GM19468 (cell line): ENCODE data around the gene EPS8.
"Not testable (repeated sequence)": the region's sequence is repeated elsewhere in the genome, so short reads cannot be mapped to it uniquely, and the experiment has no call there.

Source experiments
- ATAC-seq: cut with Tn5 transposase; IDR thresholded peaks from one replicate; pipeline ENCODE4 v1.9.1; 2021; ENCODE audit warnings: mild to moderate bottlenecking, moderate library complexity, moderate number of reproducible peaks; ENCODE audit not compliant: unreplicated experiment; ENCODE audit errors: extremely low read depth

Gene EPS8

DNA sequence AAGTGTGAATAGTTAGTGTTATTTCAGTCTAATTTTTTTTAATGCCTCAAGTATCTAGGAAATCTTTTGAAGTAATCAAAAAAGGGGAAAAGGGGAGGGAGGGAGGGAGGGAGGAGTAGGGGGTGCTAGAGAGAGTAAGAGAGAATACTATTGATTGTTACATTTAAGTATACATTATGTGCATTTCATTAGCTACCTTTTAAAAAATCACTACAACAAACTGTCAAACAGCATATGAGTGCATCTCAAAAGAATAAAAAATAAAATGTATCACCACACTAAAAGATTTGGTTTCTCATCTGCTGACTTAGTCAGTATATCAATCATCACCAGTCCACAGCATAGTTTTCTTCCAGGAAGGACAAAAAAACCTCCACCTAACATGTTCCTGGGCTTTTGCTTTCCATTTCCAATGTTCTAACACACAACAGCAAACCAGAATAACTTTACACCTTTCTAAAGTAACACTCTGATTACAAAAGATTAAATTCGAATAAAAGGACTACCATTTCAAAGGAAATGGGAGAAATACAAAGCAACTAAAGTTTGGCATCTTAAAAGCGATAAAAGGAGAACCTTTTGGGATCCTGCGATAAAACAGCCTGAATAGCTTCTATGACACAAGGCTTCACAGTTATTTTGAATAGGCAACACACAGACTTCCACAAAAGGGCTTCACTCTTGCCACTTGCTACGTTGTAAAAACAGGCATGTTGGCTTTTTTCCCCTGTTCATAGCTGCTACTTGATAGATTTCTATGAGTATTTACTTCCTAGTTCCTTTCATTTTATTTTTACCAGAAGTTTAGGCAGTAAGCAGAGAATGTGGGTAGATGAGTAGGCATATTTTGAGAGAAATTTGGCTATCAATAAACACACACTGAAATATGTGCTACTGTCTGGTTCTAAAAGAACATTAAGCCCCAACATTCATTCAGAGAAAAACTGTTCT lies 160.9 kb downstream of the EPS8 start:
- ATAC-seq: no peak

DNA sequence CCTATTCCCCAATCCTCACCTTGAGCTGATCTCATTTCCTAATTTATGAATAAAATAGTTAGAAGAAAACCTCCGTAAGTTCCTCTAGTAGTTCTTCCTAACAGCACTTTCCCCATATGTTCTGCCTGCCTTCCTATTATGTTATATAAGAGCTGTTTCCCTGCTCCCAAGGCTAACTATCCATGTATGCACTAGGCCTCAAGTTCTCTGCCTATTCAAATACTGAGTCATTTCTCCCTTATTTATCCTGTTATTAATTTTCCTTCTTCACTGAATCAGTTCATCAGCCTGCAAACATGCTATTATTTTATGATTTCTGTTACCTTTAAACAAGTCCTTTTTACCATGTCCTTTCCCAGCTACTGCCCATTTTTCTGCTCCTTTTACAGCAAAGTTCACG lies 164.1 kb downstream of the EPS8 start:
- ATAC-seq: no peak

DNA sequence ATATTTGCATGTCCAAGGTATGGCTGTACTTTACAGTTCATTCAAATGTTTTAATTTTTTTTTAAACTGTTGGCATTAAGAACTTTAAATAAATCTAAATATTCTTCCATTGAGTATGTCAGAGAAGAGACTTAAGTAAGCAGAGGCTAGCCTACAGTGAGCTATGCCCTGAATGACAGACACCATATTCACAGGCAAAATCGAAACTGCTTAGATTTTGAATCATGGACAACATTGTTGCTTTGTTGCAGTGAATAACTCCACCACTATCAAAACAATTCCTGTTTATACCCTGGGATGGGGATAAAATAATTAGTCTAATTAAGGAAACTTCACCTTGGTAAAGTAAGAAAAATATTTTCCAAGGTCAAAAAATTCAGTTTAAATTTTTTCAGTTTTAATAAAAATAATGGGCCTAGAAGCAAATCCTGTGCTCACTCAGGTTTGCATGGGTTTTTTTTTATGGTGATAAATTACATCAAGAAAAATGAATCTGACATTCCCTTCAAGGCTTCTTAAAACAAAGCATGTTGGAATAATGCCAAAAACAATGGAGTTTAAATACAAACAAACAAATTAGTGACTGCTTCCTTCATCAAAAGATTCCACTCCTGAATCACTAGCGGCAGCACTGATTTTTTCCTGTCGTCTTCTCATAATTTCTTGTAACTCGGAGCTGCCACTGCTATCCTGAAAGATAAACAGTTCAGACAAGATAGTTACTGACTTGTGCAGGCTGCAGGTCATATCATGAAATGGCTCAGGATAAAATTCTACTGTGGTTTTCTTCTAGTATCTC lies 168.2 kb downstream of the EPS8 start:
- no peak for ATAC-seq

DNA sequence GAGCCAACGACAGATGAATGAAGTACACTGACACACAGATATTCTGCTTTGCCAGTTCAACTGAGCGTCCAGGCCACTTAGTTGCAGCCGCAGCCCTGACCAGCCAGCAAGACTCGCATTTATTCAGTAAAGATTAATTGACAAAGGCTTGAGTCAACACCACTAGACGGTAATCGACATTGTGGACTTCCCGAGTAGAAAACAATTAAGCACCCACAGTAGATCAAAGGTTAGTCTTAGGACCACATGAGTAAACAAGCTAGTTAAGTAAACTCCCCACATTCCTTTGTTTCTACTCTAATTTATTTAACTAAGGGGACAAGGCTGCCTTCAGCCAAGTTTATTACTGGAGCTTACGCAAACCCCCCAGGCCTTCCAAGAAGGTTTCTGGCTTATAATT lies 172.7 kb downstream of the EPS8 start:
- not testable (repeated sequence) for ATAC-seq

DNA sequence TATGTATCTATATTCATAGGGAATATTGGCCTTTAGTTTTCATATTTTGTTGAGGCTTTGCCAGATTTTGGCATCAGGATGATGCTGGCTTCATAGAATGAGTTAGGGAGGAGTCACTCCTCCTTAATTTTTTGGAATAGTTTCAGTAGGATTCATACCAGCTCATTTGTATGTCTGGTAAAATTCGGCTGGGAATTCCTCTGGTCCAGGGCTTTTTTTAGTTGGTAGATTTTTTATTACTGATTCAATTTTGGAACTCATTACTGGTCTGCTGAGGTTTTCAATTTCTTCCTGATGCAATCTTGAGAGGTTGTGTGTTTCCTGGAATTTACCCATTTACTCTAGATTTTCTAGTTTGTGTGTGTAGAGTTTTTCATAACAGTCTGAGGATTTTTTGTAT lies 175.2 kb downstream of the EPS8 start:
- ATAC-seq: no peak

DNA sequence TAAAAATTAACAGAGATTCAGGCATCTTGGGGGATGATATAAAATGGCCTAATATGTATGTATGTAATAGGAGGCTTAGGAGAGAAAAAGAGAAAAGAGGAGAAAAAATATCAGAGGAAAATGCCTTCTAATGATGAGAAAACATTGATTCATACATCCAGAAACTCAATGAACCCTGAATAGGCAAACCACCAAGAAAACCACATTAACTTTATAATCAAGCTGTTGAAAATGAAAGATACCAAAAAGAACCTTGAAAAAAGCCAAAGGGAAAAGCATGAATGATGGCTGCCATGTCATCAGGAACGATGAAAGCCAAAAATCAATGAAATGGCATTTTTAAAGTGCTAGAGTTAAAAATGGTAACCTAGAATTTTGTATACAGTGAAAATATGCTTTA lies 180.2 kb downstream of the EPS8 start:
- no peak for ATAC-seq

DNA sequence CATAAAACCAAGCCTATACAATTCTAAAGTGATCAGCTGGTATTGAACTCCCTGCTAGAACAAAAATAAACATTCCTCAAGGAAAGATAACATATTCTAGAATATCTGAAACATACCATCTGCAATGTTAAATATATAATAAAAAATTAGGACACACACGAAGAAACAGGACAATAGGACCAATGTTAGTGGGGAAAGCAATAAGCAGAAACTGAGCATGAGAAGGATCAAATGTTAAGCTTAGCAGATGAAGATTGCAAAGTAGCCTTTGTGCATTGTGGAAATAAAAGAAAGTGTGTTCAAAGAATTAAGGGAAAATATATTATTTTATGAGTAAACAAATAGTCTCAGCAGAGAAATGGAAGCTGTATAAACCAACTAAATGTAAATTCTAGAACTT lies 180.8 kb downstream of the EPS8 start:
- ATAC-seq: no peak

DNA sequence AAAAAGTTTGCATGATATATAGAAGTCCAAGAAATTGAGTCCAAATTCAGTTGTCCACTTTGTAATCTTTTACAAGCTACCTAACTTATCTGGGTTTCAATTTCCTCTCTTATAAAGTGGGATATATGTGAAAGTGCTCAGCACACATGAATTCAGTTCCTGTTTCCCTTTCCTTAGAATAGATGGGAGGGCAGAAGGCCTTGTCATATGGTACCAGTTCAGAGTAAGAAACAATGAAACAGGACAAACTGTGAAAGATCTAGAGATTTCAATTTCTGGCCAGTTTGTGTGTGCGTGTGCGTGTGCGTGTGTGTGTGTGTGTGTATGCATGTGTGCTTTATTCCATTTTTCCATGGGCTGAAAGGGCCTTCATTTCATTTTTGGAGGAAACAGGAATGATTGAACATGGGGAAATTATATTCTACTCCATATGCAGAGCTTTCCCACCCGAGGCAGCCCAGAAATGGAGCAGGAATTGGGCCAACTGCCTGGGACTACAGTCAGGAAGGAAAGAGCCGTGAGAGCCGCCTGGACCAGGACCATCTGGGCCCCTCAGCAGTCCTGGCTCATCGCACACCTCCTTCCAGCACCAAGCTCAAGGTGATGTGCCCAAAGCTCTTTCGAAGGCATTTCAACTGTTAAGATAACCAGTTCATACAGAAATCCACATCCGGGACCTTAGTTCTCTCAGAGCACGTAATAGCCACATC lies 183.2 kb downstream of the EPS8 start:
- no peak for ATAC-seq

DNA sequence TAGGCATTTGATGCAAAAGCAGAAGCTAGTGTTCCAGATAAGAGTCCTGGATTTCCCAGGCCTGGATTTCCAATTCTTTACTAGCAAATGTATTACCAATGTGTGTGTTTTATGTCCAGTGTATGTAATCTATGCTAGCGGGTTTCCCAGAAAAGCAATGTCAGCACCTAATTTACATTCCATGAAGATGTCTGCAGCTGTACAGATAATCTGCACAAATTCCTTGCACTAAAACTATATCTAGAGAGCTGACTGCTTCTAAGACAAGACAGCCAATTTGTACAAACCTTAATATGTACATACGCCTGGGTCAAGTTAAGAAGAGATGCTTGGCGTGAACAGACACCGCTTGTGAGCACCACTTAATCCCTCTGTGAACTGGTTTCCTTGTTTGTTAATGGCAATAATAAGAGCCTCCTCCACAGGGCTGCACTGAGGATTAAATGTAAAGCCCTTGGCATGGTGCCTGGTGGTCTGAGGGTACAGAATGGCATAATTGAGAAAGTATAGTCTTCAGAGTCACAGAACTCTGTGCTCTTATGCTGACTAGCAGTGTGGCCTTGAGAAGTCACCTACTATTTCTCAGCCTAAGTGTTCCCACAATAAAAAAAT lies 185.6 kb downstream of the EPS8 start:
- no peak for ATAC-seq

DNA sequence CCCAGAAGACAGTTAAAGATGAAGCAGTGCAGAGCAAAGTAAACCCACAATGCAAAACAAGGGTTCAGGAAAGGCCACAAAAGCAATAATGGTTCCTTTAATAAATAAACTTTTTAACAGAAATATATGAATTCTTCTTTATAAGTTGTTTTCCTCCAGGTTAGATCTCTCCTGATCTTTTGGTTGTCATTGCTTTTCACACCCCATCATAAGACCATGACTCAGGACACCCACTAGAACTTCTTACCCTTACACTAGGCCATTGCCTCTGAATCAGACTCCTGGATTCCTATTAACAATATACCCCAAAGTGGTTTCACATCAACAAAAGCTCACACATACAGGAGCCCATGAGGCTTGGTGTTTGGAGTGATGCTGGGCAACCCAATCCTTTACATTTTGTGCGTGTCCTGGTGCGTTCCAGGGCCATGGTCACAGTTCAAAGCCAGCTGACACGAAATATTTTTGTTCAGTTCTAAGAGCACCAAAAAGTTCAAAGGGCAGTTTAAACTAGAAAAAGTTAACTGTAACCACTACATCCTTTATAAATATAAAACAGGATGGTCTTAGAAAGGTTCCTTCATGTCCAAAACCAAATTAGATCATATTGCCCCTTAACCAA lies 187.0 kb downstream of the EPS8 start:
- no peak for ATAC-seq

DNA sequence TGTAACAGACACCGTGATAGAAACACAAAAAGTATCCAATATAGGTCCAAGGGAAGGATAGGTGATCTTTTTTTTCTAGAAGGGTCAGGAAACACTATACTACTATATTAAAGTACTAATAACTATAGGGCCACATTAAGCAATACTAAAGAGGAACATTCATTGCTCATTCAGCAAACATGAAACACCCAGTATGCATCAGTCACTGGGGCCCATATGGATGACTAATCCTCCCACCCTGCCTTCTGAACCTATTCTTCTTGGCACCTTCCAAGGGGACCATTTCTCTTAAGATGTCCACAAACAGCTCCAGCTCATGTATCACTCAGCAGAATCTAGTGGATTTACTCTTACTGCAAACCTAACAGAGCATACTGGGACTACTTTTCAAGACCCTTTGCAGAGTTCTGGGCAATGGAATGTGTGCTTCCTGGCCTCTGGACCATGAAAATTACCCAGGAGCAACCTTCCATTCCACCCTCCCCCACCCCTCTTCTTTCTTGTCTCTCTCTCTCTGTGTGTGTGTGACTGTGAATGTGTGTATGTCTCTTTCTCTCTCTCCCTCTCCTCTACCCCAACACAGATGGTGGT lies 187.9 kb downstream of the EPS8 start:
- no peak for ATAC-seq

DNA sequence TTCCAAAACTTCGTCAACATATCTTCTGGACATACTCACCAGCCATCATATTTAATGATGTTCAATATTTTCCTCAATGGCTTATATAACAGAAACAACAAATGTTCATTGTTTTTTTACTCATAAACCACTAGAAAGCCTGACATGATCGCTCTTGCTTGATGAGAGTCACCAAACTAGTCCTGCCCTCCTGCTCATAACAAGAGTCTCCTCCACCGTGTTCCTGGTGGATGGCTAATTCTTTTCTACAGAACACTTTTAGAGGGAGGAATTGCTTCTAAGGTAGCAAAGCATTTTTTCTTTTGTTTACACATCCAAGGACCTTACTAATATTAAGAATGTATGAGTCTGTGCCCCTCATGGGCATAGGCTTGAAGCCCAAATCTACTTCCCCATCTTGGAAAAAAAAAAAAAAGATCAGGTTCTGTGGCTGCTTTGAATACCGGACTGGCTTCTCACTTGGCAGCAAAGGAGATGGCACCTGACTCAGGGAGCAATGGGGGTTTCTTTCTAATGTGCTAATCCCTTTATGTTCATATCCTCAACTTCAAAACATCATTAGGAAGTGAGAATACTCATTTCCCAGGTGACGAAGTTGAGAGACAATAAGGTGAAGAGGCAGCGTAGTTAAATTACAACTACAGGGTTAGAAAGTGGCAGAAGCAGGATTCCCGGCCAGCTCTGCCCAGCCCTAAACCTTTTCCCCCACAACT lies 188.8 kb downstream of the EPS8 start:
- no peak for ATAC-seq

DNA sequence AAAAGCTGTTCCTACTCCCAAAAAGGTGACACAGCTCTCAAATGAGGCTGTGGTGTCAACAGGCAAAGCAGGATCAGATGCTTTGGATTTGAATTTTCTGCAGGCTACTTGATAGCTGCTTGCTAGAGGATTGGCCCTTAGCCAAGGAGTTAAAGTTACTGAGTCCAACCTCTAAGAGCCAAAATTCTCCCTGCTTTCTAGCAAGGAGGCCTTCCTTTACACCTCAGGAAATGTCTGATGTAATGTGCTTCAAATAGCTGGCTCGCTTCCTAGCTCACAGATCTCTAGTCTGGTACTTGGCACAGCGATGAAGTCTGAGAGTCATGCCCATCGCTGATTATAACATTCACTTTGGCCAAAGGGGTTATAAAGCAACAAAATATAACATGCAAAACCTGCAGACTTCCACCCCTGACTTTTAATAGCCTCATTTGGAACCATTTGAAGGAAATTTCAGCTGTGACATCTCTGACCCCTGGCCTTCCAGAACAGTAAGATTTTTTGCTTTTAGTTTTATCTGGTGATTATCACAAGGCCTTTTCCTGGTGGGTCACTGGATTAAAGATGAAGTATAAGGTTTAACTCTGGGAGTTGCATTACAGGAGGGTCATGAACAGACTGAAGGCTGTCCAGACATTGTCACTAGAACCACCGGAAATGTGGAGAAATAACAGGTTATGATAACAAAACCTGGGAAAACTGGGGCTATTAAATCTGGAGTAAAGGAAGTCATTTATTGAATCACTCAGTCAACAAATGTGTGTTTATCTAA lies 189.7 kb downstream of the EPS8 start:
- no peak for ATAC-seq

DNA sequence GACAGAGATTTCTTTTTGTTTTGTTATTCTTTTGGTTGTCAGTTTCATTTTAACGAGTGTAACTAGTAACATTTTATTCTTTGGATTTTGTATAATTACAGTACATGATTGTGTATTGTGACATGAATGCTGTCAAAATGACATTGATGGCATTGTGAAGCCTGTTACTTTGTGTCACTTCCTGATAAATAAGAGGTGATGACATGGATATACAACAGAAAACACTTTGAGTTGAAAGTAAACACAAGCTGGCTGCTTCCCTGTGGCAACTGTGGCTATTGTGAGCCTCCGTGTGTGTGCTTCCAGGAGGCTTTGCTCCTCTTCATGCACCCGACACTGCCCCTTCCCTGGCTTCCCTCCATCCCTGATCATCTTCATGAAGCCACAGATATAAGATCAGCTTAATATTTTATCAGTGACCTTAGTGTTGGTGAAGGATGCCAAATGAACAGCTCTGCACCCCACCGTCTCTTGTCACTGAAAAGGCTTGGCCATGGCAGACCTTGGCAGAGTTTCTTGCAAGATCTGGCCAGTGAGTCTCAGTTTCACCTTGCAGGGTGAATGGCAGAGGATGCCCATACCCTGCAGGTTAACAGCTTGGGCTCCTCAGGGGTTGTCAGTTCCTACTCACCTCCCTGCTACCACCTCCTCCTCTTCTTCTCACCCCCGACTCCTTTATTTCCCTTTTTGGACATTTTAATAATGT lies 191.9 kb downstream of the EPS8 start:
- no peak for ATAC-seq

DNA sequence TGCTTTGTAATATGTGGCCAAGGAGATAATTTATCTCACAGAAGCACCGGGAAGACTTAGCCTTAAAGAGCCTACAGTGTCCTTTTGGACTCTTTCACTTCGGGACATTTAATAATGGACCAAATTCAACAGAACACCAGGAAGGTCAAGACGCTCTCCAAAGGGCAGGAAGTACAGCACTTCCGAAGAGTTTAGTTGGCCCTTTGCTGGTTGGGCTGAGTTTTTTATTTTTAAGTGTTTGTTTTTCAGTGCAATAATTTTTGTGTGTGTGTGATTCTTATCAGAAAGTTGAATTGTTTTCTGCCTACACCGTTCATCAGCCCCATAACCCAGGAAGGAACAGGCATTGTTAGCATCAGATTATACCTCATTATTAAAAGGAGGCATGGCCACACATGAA lies 193.0 kb downstream of the EPS8 start:
- ATAC-seq: no peak

DNA sequence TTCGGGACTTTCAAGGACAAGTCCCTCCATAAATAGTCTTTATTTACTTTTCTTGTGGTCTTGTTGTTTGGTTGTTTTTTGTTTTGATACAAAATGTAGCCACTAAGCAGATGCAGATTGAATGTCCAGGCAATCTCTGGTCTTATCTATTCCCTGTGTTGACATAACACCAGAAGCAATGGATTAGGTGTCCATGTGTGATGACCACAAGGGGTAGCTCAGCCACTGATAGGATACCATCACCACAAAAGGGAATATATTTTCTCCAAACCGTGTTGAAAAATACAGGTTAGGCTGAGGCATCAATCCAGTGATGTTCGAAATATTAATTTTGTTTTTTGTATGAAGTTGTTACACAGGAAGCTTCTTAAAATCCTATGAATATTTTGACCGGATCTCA lies 196.3 kb downstream of the EPS8 start:
- no peak for ATAC-seq

DNA sequence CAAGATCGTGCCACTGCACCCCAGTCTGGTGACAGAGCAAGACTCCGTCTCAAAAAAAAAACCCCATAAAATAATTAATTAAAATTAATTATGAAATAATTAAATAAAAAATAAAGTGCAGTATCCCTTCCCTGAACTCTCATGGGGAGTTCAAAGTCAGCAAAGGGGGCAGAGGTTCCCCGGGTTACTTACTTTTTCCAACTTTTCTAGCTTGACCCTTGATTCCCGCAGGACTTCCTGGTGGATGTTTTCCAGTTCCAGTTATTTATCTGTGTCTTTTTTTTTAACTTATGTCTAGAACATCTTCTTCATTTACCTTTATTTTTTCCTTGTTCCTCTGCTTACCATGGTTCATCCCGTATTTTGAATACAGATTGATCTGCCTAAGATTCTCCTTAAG lies 197.4 kb downstream of the EPS8 start:
- ATAC-seq: no peak
